Mucosa of descending colon (tissue), 3 donors: ENCODE results near the gene PTAFR. TPM values are rescaled to one million over a fixed set of nuclear protein-coding genes. Genes with fewer than 3 reads are reported as not detected.

Source experiments
- ATAC-seq: fragments of 200-7000 bp; cut with Tn5 transposase; one replicate; pipeline ENCODE4 v1.9.1; 2020; ENCODE audit warnings: mild to moderate bottlenecking, moderate library complexity
- DNase-seq, 3 donors: peaks; one replicate each; pipeline ENCODE4 v3.0.0-alpha.2; 2020
- H3K36me3 ChIP-seq: fragments of 200-600 bp; one replicate; pipeline ENCODE4 v1.8.0; 2021; ENCODE audit warnings: low read depth, mild to moderate bottlenecking
- H3K4me1 ChIP-seq: fragments of 200-600 bp; one replicate; pipeline ENCODE4 v1.8.0; 2021; ENCODE audit warnings: low read depth, mild to moderate bottlenecking
- H3K4me3 ChIP-seq: fragments of 200-600 bp; one replicate; pipeline ENCODE4 v1.8.0; 2021; ENCODE audit warnings: mild to moderate bottlenecking
- H3K9me3 ChIP-seq: fragments of 200-600 bp; one replicate; pipeline ENCODE4 v1.8.0; 2021; ENCODE audit warnings: mild to moderate bottlenecking
- intact Hi-C, 2 donors: fragments of 100-400 bp; cut with DNase I in 1 of 2; cut with micrococcal nuclease in 1 of 2; formaldehyde crosslinking; loops; one replicate each; pipeline versions ENCODE4 v1.11.0 to v1.11.1; 2022; cut with DNase I, micrococcal nuclease
- total RNA-seq, 3 donors: library from RNA; stranded (reverse); fragmentation: NEBNext Ultra II Directional in 2 of 3; extraction: Animal tissue kit (Norgen Biotek cat#: 25700) in 2 of 3; gene quantifications; one replicate each; pipeline versions ENCODE4 v1.2.1 to v1.2.4, GENCODE V29; 2021 to 2023
- TF ChIP-seq, protein P1 (sequence below): fragments of 200-600 bp; IDR thresholded peaks from one replicate; pipeline ENCODE4 v1.8.0; 2022; ENCODE audit warnings: antibody characterized with exemption, mild to moderate bottlenecking
- donor health status: DM: no; HTN: no; CAD: no; lungs with moderate emphysema.
- donor health status: DM: no; HTN: no; CAD: no.
- donor health status: DM: no; HTN: yes; CAD: no.

PTAFR gene
- total RNA-seq, 3 donors from 2014 or later, result 2.4 to 4.8 (median 4.0) TPM

DNA sequence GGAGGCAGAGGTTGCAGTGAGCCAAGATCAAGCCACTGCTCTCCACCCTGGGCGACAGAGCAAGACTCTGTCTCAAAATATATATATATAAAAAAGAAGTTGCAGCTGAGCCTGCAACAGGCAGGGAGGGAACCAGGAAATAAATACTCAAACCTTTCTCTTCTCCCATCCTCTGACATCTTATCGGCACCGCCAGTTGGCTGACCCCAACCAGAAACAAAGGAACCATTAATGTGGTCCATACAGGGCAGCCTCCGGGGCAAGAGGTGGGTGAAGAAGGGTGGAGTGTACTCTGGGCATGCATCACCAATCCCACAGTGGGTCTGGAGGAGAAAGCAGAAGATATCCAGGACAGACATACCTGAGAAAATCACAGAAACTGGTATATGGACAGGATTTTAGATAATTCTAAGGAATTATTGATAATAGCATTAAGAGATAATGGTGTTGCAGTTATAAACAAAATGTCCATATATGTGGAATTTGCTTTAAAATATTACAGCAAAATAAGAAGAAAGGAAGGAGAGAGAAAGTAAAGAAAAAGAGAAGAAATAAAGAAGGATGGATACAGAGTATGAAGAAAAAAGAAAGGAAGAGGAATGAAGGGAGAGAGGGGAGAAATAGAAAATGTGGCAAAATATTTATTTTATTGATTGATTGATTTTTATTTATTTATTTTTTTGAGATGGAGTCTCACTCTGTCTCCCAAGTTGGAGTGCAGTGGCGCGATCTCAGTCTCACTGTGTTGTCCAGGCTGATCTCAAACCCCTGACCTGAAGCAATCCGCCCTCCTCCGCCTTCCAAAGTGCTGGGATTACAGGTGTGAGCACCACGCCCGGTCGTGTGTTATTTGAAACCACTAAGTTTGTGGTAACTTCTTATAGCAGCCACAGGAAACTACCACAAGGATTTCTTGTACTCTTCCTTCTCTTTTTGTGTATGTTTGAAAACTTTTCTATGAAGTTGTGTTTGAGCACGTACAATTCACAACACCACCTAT, 4.1 kb upstream of the PTAFR start:
- intact Hi-C loops, result no loop called here

DNA sequence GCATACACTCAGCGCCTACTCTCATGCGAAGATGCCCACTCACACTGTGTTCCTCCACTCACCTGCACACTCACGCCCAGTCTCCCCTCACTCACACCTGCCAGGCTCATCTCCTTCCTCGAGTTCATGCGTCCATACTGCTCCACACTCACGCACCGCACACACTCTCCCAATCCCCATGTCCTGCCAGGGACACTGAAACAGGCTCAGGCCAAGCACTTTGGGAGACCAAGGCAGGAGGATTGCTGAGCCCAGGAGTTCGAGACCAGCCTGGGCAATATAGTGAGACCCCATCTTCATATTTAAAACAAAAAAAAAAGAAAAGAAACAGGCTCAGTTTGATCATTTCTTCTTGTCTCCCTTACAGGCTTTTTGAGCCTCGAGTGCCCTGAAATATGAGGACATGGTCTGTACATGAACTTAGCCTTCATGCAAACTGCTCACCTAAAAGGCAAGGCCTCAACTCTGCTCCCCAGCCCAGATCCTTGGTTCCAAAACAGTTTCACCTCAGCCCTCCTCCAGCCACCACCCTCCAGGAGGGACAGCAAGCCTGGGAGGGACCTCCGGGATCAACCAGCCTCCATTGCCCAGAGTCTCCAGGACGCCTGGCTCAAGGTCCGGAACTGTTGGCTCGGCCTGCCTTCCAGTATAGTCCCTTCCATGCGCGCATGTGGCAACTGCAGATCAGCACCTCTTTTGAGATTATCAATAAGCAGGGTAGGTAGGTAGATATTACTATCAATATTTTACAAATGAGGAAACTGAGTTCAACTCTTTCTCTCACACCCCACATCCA, 2.4 kb upstream of the PTAFR start:
- TF ChIP-seq, protein P1, sequence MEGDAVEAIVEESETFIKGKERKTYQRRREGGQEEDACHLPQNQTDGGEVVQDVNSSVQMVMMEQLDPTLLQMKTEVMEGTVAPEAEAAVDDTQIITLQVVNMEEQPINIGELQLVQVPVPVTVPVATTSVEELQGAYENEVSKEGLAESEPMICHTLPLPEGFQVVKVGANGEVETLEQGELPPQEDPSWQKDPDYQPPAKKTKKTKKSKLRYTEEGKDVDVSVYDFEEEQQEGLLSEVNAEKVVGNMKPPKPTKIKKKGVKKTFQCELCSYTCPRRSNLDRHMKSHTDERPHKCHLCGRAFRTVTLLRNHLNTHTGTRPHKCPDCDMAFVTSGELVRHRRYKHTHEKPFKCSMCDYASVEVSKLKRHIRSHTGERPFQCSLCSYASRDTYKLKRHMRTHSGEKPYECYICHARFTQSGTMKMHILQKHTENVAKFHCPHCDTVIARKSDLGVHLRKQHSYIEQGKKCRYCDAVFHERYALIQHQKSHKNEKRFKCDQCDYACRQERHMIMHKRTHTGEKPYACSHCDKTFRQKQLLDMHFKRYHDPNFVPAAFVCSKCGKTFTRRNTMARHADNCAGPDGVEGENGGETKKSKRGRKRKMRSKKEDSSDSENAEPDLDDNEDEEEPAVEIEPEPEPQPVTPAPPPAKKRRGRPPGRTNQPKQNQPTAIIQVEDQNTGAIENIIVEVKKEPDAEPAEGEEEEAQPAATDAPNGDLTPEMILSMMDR, result no peak
- Histone ChIP-seq H3K4me3 (no peak overlapping the region), H3K9me3 (no peaks in the 10 kb centered on the region), H3K36me3 (no peaks in the 10 kb centered on the region), H3K4me1 (peaks cover 2% of the 10 kb centered on the region)
- ATAC-seq (no peak), DNase-seq (no peak)
- intact Hi-C loops, result no loop called here

More for the DNA sequence above, 4.1 kb upstream of the PTAFR start:
- Histone ChIP-seq H3K4me1 (no peaks in the 10 kb centered on the region), H3K4me3 (no peak overlapping the region), H3K9me3 (no peaks in the 10 kb centered on the region), H3K36me3 (no peaks in the 10 kb centered on the region)
- ATAC-seq, result peak; percentile 42
- TF ChIP-seq, protein P1, result no peak
- DNase-seq, result no peak

DNA sequence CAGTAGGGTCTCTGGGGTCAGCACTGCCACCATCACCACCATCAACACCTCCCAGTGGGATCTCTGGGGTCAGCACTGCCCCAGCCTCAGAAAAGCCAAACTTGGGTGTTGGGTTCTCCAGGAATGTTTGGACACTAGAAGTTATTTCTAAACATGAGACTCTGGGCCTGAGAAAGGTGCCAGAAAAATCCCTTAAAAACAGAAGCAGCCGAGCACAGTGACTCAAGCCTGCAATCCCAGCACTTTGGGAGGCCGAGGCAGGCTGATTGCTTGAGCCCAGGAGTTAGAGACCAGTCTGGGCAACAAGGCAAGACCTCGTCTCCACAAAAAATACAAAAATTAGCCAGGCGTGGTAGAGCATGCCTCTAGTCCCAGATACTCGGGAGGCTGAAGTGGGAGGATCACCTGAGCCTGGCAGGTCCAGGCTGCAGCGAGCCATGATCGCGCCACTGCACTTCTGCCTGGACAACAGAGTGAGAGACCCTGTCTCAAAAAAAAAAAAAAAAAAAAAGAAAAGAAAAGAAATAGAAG, 470 bp downstream of the PTAFR start:
- no peak for DNase-seq
- intact Hi-C loops, result no loop called here
- Histone ChIP-seq H3K4me3 (no peak overlapping the region), H3K36me3 (no peaks in the 10 kb centered on the region), H3K4me1 (peaks cover 29% of the 10 kb centered on the region), H3K9me3 (no peaks in the 10 kb centered on the region)
- TF ChIP-seq, protein P1, result no peak
- ATAC-seq, result no peak

DNA sequence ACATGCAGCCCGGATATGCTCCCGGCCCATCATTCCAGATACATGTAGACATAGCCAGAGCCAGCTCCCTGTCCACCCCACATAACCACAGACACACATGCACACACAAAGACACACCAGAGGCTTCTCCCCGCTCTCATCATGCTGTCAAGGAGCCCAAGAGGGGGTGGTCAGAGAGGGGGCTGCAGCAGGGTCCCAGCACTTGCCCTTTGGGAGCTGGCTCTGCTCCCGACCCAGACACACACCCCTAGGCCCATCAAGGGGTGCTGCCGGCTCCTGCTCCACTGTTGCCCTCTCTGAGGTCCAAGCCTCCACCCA, 2.6 kb downstream of the PTAFR start:
- Histone ChIP-seq H3K4me3 (no peak overlapping the region), H3K4me1 (peaks cover 44% of the 10 kb centered on the region), H3K9me3 (no peaks in the 10 kb centered on the region), H3K36me3 (no peaks in the 10 kb centered on the region)
- DNase-seq (no peak), ATAC-seq (no peak)
- TF ChIP-seq, protein P1, result no peak
- intact Hi-C loops, result no loop called here

DNA sequence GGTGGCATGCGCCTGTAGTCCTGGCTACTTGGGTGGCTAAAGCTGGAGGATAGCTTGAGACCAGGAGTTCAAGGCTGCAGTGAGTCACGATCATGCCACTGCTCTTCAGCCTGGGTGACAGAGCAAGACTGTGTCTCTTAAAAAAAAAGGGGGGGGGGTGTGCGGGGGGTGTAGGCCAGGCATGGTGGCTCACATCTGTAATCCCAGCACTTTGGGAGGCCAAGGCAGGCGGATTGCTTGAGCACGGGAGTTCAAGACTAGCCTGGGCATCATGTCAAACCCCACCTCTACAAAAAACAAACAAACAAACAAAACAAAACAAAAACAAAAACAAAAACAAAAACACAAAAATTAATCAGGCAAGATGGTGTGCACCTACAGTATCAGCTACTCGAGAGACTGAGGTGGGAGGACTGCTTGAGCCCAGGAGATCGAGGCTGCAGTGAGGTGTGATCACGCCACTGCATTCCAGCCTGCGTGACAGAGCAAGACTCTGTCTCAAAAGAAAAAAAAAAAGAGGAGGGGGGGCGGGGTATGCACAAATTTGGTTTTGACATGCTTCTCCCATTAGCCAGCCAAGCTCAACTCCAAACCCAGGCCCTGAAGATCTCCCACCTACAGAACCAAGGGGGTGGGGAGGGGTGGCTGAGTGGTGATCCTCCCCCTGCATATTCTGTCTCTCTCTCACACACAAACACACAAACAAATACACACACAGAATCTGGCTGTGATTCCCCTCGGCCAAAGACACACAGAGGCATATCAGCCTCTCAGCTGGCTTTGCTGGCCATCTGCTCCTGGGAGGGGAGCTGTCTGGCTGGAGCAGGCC, 3.1 kb downstream of the PTAFR start:
- H3K4me1 ChIP-seq, result peaks cover 49% of the 10 kb centered on the region
- no peaks in the 10 kb centered on the region for H3K9me3 ChIP-seq
- peak in 1 of 3 donors; percentile 33 for DNase-seq
- no peaks in the 10 kb centered on the region for H3K36me3 ChIP-seq
- ATAC-seq, result no peak
- TF ChIP-seq, protein P1, result no peak
- intact Hi-C loops, result no loop called here
- no peak overlapping the region for H3K4me3 ChIP-seq
